Activated T-cell treated with anti-CD3 and anti-CD28 coated beads, Interleukin-2, amount 50 U/mL, for 24 hours (primary cell): Measurements from ENCODE around the gene FBXW8.
"Not testable (repeated sequence)": the region's sequence is repeated elsewhere in the genome, so short reads cannot be mapped to it uniquely, and the experiment has no call there.

Experiments
- DNase-seq: peaks from one replicate; pipeline ENCODE4 v3.0.0-alpha.2; 2020
- H3K27ac Mint-ChIP-seq: 2 replicates; pipeline ENCODE4 v1.8.0; 2020; ENCODE audit warnings: mild to moderate bottlenecking, mixed read lengths
- H3K27me3 Mint-ChIP-seq: 2 replicates; pipeline ENCODE4 v1.8.0; 2020; ENCODE audit warnings: mixed read lengths
- H3K36me3 Mint-ChIP-seq: 2 replicates; pipeline ENCODE4 v1.8.0; 2020; ENCODE audit warnings: low read depth, mixed read lengths
- H3K4me1 Mint-ChIP-seq: 2 replicates; pipeline ENCODE4 v1.8.0; 2020; ENCODE audit warnings: low read depth, mixed read lengths
- H3K4me3 Mint-ChIP-seq: 2 replicates; pipeline ENCODE4 v1.8.0; 2020; ENCODE audit warnings: mild to moderate bottlenecking, moderate library complexity, mixed read lengths
- H3K9me3 Mint-ChIP-seq: 2 replicates; pipeline ENCODE4 v1.8.0; 2020; ENCODE audit warnings: mixed read lengths

The FBXW8 gene

GRCh38 chr12:117053597-117054201 is 142.9 kb downstream of the FBXW8 start:
- H3K4me1 Mint-ChIP-seq: no peaks in the 10 kb centered on the region

GRCh38 chr12:117054279-117054678 is 143.5 kb downstream of the FBXW8 start:
- H3K36me3 Mint-ChIP-seq: peaks cover 3% of the 10 kb centered on the region
- no peak overlapping the region for H3K4me3 Mint-ChIP-seq
- H3K27me3 Mint-ChIP-seq: no peaks in the 10 kb centered on the region
- no peak overlapping the region for H3K27ac Mint-ChIP-seq
- no peaks in the 10 kb centered on the region for H3K9me3 Mint-ChIP-seq
- H3K4me1 Mint-ChIP-seq: no peaks in the 10 kb centered on the region
- DNase-seq: no peak

More at GRCh38 chr12:117053597-117054201, 142.9 kb downstream of the FBXW8 start:
- Mint-ChIP-seq H3K9me3 (no peaks in the 10 kb centered on the region), H3K36me3 (peaks cover 3% of the 10 kb centered on the region), H3K4me3 (no peak overlapping the region), H3K27ac (no peak overlapping the region), H3K27me3 (no peaks in the 10 kb centered on the region)
- DNase-seq: no peak

GRCh38 chr12:117057626-117058025 is 146.9 kb downstream of the FBXW8 start:
- not testable (repeated sequence) for H3K9me3 Mint-ChIP-seq, H3K4me3 Mint-ChIP-seq, H3K27ac Mint-ChIP-seq, DNase-seq, H3K27me3 Mint-ChIP-seq, H3K36me3 Mint-ChIP-seq
- H3K4me1 Mint-ChIP-seq: peaks cover 12% of the 10 kb centered on the region

- H3K4me1 Mint-ChIP-seq: peaks cover 22% of the 10 kb centered on the region
- no peak for DNase-seq
- peaks cover 3% of the 10 kb centered on the region for H3K36me3 Mint-ChIP-seq
- no peak overlapping the region for H3K27ac Mint-ChIP-seq
- H3K4me3 Mint-ChIP-seq: no peak overlapping the region
- H3K27me3 Mint-ChIP-seq: no peaks in the 10 kb centered on the region
- H3K9me3 Mint-ChIP-seq: no peaks in the 10 kb centered on the region
These were observed 147.8 kb downstream of the FBXW8 start for GRCh38 chr12:117058442-117059072.

- H3K4me3 Mint-ChIP-seq: no peak overlapping the region
- no peaks in the 10 kb centered on the region for H3K9me3 Mint-ChIP-seq
- DNase-seq: no peak
- H3K27ac Mint-ChIP-seq: no peak overlapping the region
- H3K36me3 Mint-ChIP-seq: peaks cover 3% of the 10 kb centered on the region
- peaks cover 28% of the 10 kb centered on the region for H3K4me1 Mint-ChIP-seq
- H3K27me3 Mint-ChIP-seq: no peaks in the 10 kb centered on the region
These were observed 148.4 kb downstream of the FBXW8 start for GRCh38 chr12:117059156-117059555.

GRCh38 chr12:117060246-117060928 is 149.6 kb downstream of the FBXW8 start:
- H3K27ac Mint-ChIP-seq: no peak overlapping the region
- DNase-seq: no peak
- H3K4me1 Mint-ChIP-seq: peaks cover 37% of the 10 kb centered on the region
- H3K9me3 Mint-ChIP-seq: no peaks in the 10 kb centered on the region
- no peaks in the 10 kb centered on the region for H3K36me3 Mint-ChIP-seq
- no peaks in the 10 kb centered on the region for H3K27me3 Mint-ChIP-seq
- no peak overlapping the region for H3K4me3 Mint-ChIP-seq

GRCh38 chr12:117060929-117061305 is 150.2 kb downstream of the FBXW8 start:
- Mint-ChIP-seq H3K27ac (no peak overlapping the region), H3K9me3 (no peaks in the 10 kb centered on the region), H3K36me3 (no peaks in the 10 kb centered on the region), H3K4me3 (no peak overlapping the region), H3K4me1 (peaks cover 37% of the 10 kb centered on the region), H3K27me3 (no peaks in the 10 kb centered on the region)
- DNase-seq: no peak

GRCh38 chr12:117061555-117062079 is 150.9 kb downstream of the FBXW8 start:
- Mint-ChIP-seq H3K9me3 (no peaks in the 10 kb centered on the region), H3K27me3 (no peaks in the 10 kb centered on the region), H3K27ac (no peak overlapping the region), H3K4me3 (no peak overlapping the region), H3K36me3 (no peaks in the 10 kb centered on the region), H3K4me1 (peaks cover 37% of the 10 kb centered on the region)
- no peak for DNase-seq

- Mint-ChIP-seq H3K36me3 (peaks cover 2% of the 10 kb centered on the region), H3K4me3 (peak overlapping the region; percentile 51), H3K9me3 (no peaks in the 10 kb centered on the region), H3K27me3 (no peaks in the 10 kb centered on the region), H3K27ac (peak overlapping the region; percentile 90), H3K4me1 (peaks cover 37% of the 10 kb centered on the region)
- peak; percentile 63 for DNase-seq
These were observed 152.6 kb downstream of the FBXW8 start for GRCh38 chr12:117063162-117063911.

- Mint-ChIP-seq H3K27me3 (no peaks in the 10 kb centered on the region), H3K27ac (peak overlapping the region; percentile 90), H3K4me1 (peaks cover 37% of the 10 kb centered on the region), H3K4me3 (no peak overlapping the region), H3K9me3 (no peaks in the 10 kb centered on the region), H3K36me3 (peaks cover 2% of the 10 kb centered on the region)
- DNase-seq: no peak
These were observed 153.3 kb downstream of the FBXW8 start for GRCh38 chr12:117064049-117064448.

GRCh38 chr12:117064596-117064995 is 153.8 kb downstream of the FBXW8 start:
- no peaks in the 10 kb centered on the region for H3K27me3 Mint-ChIP-seq
- no peak overlapping the region for H3K4me3 Mint-ChIP-seq
- H3K27ac Mint-ChIP-seq: peak overlapping the region; percentile 1
- H3K36me3 Mint-ChIP-seq: peaks cover 6% of the 10 kb centered on the region
- peaks cover 37% of the 10 kb centered on the region for H3K4me1 Mint-ChIP-seq
- no peak for DNase-seq
- H3K9me3 Mint-ChIP-seq: no peaks in the 10 kb centered on the region

- peaks cover 10% of the 10 kb centered on the region for H3K36me3 Mint-ChIP-seq
- no peak overlapping the region for H3K4me3 Mint-ChIP-seq
These were observed 156.3 kb downstream of the FBXW8 start for GRCh38 chr12:117067016-117067415.

GRCh38 chr12:117067638-117068037 is 156.9 kb downstream of the FBXW8 start:
- peaks cover 25% of the 10 kb centered on the region for H3K4me1 Mint-ChIP-seq
- no peaks in the 10 kb centered on the region for H3K9me3 Mint-ChIP-seq
- no peak overlapping the region for H3K4me3 Mint-ChIP-seq
- peaks cover 10% of the 10 kb centered on the region for H3K36me3 Mint-ChIP-seq
- no peak for DNase-seq
- no peak overlapping the region for H3K27ac Mint-ChIP-seq
- H3K27me3 Mint-ChIP-seq: no peaks in the 10 kb centered on the region

More at GRCh38 chr12:117067016-117067415, 156.3 kb downstream of the FBXW8 start:
- DNase-seq: no peak
- Mint-ChIP-seq H3K9me3 (no peaks in the 10 kb centered on the region), H3K27ac (no peak overlapping the region), H3K4me1 (peaks cover 28% of the 10 kb centered on the region), H3K27me3 (no peaks in the 10 kb centered on the region)

GRCh38 chr12:117068492-117068891 is 157.7 kb downstream of the FBXW8 start:
- Mint-ChIP-seq H3K4me3 (no peak overlapping the region), H3K4me1 (peaks cover 16% of the 10 kb centered on the region), H3K27ac (no peak overlapping the region), H3K9me3 (no peaks in the 10 kb centered on the region), H3K27me3 (no peaks in the 10 kb centered on the region), H3K36me3 (peaks cover 12% of the 10 kb centered on the region)
- DNase-seq: no peak
